ENCODE data around the gene MACROH2A1. TPM values are rescaled to one million over a fixed set of nuclear protein-coding genes. Genes with fewer than 3 reads are reported as not detected.

Gene MACROH2A1
- total and polyA plus RNA-seq, 9 of the 15 experiments (the other 6 are each of a cell fraction or from before 2014, with no cell fraction given): 44.9 to 289 (median 193) TPM

- H2AFZ ChIP-seq (ENCODE audit: low read depth, low read length): no peak overlapping the region
- no peak for ATAC-seq
- WGBS (ENCODE audit: insufficient coverage, low coverage, missing lambda C conversion rate): 92% methylated on average over 16 of the region's 16 CpGs
- no peak overlapping the region for H3K4me2 ChIP-seq (ENCODE audit: insufficient read depth, low read length)
- in situ Hi-C loops (cut with MboI): no loop called here
- no peaks in the 10 kb centered on the region for H3K27me3 ChIP-seq (ENCODE audit: control insufficient read depth in 2 of 2, insufficient read depth in 2 of 2, low read length in 2 of 2)
- H3K9me1 ChIP-seq (ENCODE audit: control insufficient read depth, insufficient read depth, low read length): peaks cover 3% of the 10 kb centered on the region
- no peak for DNase-seq (ENCODE audit: extremely low read depth in 1 of 4, low spot score in 3 of 4)
- FAIRE-seq: no peak
- intact Hi-C loops (cut with micrococcal nuclease): no loop called here
- peak overlapping the region in 1 of 2 experiments; percentile 38; a peak in 1 of 4 replicates for H3K9ac ChIP-seq (ENCODE audit: insufficient read depth in 1 of 2, low read depth in 2 of 2, low read length in 2 of 2)
- H3K4me3 ChIP-seq: no peak overlapping the region
- H3K9me3 ChIP-seq (replicated peaks; ENCODE audit: control insufficient read depth, insufficient read depth, low read depth, low read length): no peaks in the 10 kb centered on the region
- peaks cover 91% of the 10 kb centered on the region for H3K79me2 ChIP-seq (ENCODE audit: control insufficient read depth, insufficient read depth, low read length)
- no TSS peak for BruUV-seq (replicated peaks)
- TF ChIP-seq ZNF449 (CRISPR knock-in tag; IDR thresholded peaks at IDR 0.05): no peak
- no peak for TF ChIP-seq ZNF347 (CRISPR knock-in tag; IDR thresholded peaks at IDR 0.05; ENCODE audit: low read depth)
- TF ChIP-seq NR4A1 (CRISPR knock-in tag; IDR thresholded peaks at IDR 0.05): no peak
- no peak for TF ChIP-seq NR4A1 (tag; IDR thresholded peaks at IDR 0.05)
- peak; percentile 23; the same call in 1 of the 2 replicates for TF ChIP-seq RBFOX2 (IDR thresholded peaks at IDR 0.05; ENCODE audit: low read depth, low read length)
- no peak for TF ChIP-seq ZHX1 (conservative IDR thresholded peaks at IDR 0.05; ENCODE audit: low read length)
- peak; percentile 67; the same call in 1 of the 2 replicates for TF ChIP-seq ZBTB33 (CRISPR knock-in tag; IDR thresholded peaks at IDR 0.05)
- TF ChIP-seq ZKSCAN1 (IDR thresholded peaks at IDR 0.05; ENCODE audit: low read depth, low read length): no peak
- no peak for TF ChIP-seq HNRNPH1 (optimal IDR thresholded peaks at IDR 0.05; ENCODE audit: low read depth, low read length)
- TF ChIP-seq JUNB (CRISPR knock-in tag; conservative IDR thresholded peaks at IDR 0.05): no peak
- ChIA-PET CTCF (ENCODE audit: low intra/inter-chr PET ratio) (no interaction called here), POLR2A (interaction anchor here (0.6 to 2.1 kb wide), 2 partner anchors 8 to 13 kb away, joined by 3 to 13 read pairs; no protein-coding TSS in a partner anchor)
- no peak overlapping the region for H3K27ac ChIP-seq (ENCODE audit: extremely low read depth, low read depth, low read length)
- H3K36me3 ChIP-seq (ENCODE audit: control insufficient read depth, insufficient read depth, low read length): peaks cover 92% of the 10 kb centered on the region
- H4K20me1 ChIP-seq (replicated peaks; ENCODE audit: control insufficient read depth, insufficient read depth, low read length): peaks cover 34% of the 10 kb centered on the region
- peaks cover 25 to 37% of the 10 kb centered on the region in 2 experiments for H3K4me1 ChIP-seq (replicated peaks in 1 of 2; ENCODE audit: control insufficient read depth in 2 of 2, insufficient read depth in 2 of 2, low read length in 2 of 2)
Observed at GRCh38 chr5:135388860-135389435, 10.1 kb downstream of the MACROH2A1 start.

All from K562 (cell line).